ENCODE results near the gene PLD3.
A peak's percentile ranks its signal among the peaks of the same experiment; 100 is the strongest.
"Not testable (repeated sequence)": the region's sequence is repeated elsewhere in the genome, so short reads cannot be mapped to it uniquely, and the experiment has no call there.

Gene PLD3

GRCh38 chr19:40392123-40392522 is 43.6 kb downstream of the PLD3 start:
- DNase-seq, result no peak

- DNase-seq, result no peak
Observed at GRCh38 chr19:40392894-40393517, 44.5 kb downstream of the PLD3 start.

- DNase-seq, result no peak
Observed at GRCh38 chr19:40393894-40394815, 45.7 kb downstream of the PLD3 start.

- no peak for DNase-seq
Observed at GRCh38 chr19:40394816-40395210, 46.3 kb downstream of the PLD3 start.

- no peak for DNase-seq
Observed at GRCh38 chr19:40395956-40396355, 47.5 kb downstream of the PLD3 start.

GRCh38 chr19:40396886-40397567 is 48.5 kb downstream of the PLD3 start:
- DNase-seq, result no peak

- DNase-seq, result no peak
Observed at GRCh38 chr19:40397568-40397906, 49.0 kb downstream of the PLD3 start.

- no peak for DNase-seq
Observed at GRCh38 chr19:40398417-40399131, 50.1 kb downstream of the PLD3 start.

- DNase-seq, result no peak
Observed at GRCh38 chr19:40400559-40400958, 52.1 kb downstream of the PLD3 start.

GRCh38 chr19:40403262-40403984 is 54.9 kb downstream of the PLD3 start:
- peak; percentile 89 for DNase-seq

- DNase-seq, result no peak
Observed at GRCh38 chr19:40407714-40408597, 59.5 kb downstream of the PLD3 start.

GRCh38 chr19:40408598-40408925 is 60.1 kb downstream of the PLD3 start:
- DNase-seq, result not testable (repeated sequence)

- DNase-seq, result no peak
Observed at GRCh38 chr19:40410030-40410389, 61.5 kb downstream of the PLD3 start.

- DNase-seq, result no peak
Observed at GRCh38 chr19:40411125-40411842, 62.8 kb downstream of the PLD3 start.

GRCh38 chr19:40411958-40412499 is 63.5 kb downstream of the PLD3 start:
- DNase-seq, result no peak

GRCh38 chr19:40412866-40413265 is 64.4 kb downstream of the PLD3 start:
- DNase-seq, result no peak

- no peak for DNase-seq
Observed at GRCh38 chr19:40413291-40413845, 64.9 kb downstream of the PLD3 start, which contains the start of gene PRX. Gene PRX, minus strand, starts transcription at chr19:40413378. Its CDS starts 5,446 bp downstream, at chr19:40407932.

- no peak for DNase-seq
Observed at GRCh38 chr19:40414542-40415535, 66.3 kb downstream of the PLD3 start.

- DNase-seq, result no peak
Observed at GRCh38 chr19:40415768-40416167, 67.3 kb downstream of the PLD3 start.

All from MV-4-11 (cell line).